Stimulated activated CD8-positive, alpha-beta memory T cell treated with anti-CD3 and anti-CD28 coated beads, Interleukin-12 subunit alpha, Interleukin-12 subunit beta, amount 100 ng/mL, for 24 hours (primary cell): ENCODE results near the gene SAMD4A.

Experiments used
- DNase-seq: peaks from one replicate; pipeline ENCODE4 v3.0.0-alpha.2; 2020; ENCODE audit errors: extremely low read depth

Gene SAMD4A

GRCh38 chr14:54703082-54703481, 136.2 kb downstream of the SAMD4A start:
- DNase-seq, result no peak

- DNase-seq, result no peak
These were observed 136.8 kb downstream of the SAMD4A start for GRCh38 chr14:54703724-54704123.

GRCh38 chr14:54704768-54705167, 137.8 kb downstream of the SAMD4A start:
- no peak for DNase-seq

GRCh38 chr14:54706769-54707168, 139.8 kb downstream of the SAMD4A start:
- no peak for DNase-seq

GRCh38 chr14:54708161-54708560, 141.2 kb downstream of the SAMD4A start:
- no peak for DNase-seq

- no peak for DNase-seq
These were observed 142.1 kb downstream of the SAMD4A start for GRCh38 chr14:54708982-54709381.

GRCh38 chr14:54709444-54709843, 142.5 kb downstream of the SAMD4A start:
- DNase-seq, result no peak

- DNase-seq, result no peak
These were observed 142.9 kb downstream of the SAMD4A start for GRCh38 chr14:54709867-54710266.

- no peak for DNase-seq
These were observed 144.4 kb downstream of the SAMD4A start for GRCh38 chr14:54711312-54711711.

GRCh38 chr14:54711812-54712464, 145.0 kb downstream of the SAMD4A start:
- DNase-seq, result no peak

GRCh38 chr14:54712465-54713200, 145.7 kb downstream of the SAMD4A start:
- DNase-seq, result no peak

- DNase-seq, result no peak
These were observed 146.5 kb downstream of the SAMD4A start for GRCh38 chr14:54713379-54713778.

- DNase-seq, result no peak
These were observed 148.3 kb downstream of the SAMD4A start for GRCh38 chr14:54715239-54715638.

- DNase-seq, result no peak
These were observed 148.9 kb downstream of the SAMD4A start for GRCh38 chr14:54715811-54716210.

GRCh38 chr14:54716862-54717261, 149.9 kb downstream of the SAMD4A start:
- no peak for DNase-seq

GRCh38 chr14:54718046-54718445, 151.1 kb downstream of the SAMD4A start:
- DNase-seq, result no peak

- DNase-seq, result no peak
These were observed 152.5 kb downstream of the SAMD4A start for GRCh38 chr14:54719406-54719805.

GRCh38 chr14:54722791-54723432, 156.0 kb downstream of the SAMD4A start:
- DNase-seq, result no peak

GRCh38 chr14:54724123-54724522, 157.2 kb downstream of the SAMD4A start:
- no peak for DNase-seq

GRCh38 chr14:54724676-54725325, 157.9 kb downstream of the SAMD4A start:
- DNase-seq, result no peak

- DNase-seq, result no peak
These were observed 159.1 kb downstream of the SAMD4A start for GRCh38 chr14:54725998-54726397.

GRCh38 chr14:54727929-54728328, 161.0 kb downstream of the SAMD4A start:
- DNase-seq, result no peak
